GM18861 (cell line): Measurements from ENCODE around the gene CADM3.

ENCODE experiments used
- ATAC-seq: cut with Tn5 transposase; IDR thresholded peaks from one replicate; pipeline ENCODE4 v1.9.1; 2021; ENCODE audit not compliant: unreplicated experiment

The CADM3 gene

GRCh38 chr1:159171254-159171687 is at the start of gene CADM3:
Gene CADM3 (plus strand): TSS chr1:159171615. CDS start chr1:159171766, 151 bp downstream.
- ATAC-seq: no peak

GRCh38 chr1:159122005-159122621 is 49.3 kb upstream of the CADM3 start:
- peak; percentile 85 for ATAC-seq

GRCh38 chr1:159123587-159123986 is 47.8 kb upstream of the CADM3 start:
- ATAC-seq: no peak

GRCh38 chr1:159132271-159132881 is 39.0 kb upstream of the CADM3 start:
- ATAC-seq: no peak

- ATAC-seq: no peak
Measured at GRCh38 chr1:159140474-159140873, 30.9 kb upstream of the CADM3 start.

GRCh38 chr1:159141584-159142390 is 29.6 kb upstream of the CADM3 start:
- ATAC-seq: no peak

GRCh38 chr1:159142391-159142663 is 29.1 kb upstream of the CADM3 start:
- no peak for ATAC-seq

GRCh38 chr1:159142726-159143510 is 28.5 kb upstream of the CADM3 start:
- no peak for ATAC-seq

GRCh38 chr1:159144571-159144970 is 26.8 kb upstream of the CADM3 start:
- no peak for ATAC-seq

- no peak for ATAC-seq
Measured at GRCh38 chr1:159146980-159147379, 24.4 kb upstream of the CADM3 start.

- ATAC-seq: no peak
Measured at GRCh38 chr1:159152031-159152430, 19.4 kb upstream of the CADM3 start.

GRCh38 chr1:159161001-159161718 is 10.3 kb upstream of the CADM3 start:
- ATAC-seq: peak; percentile 86

- ATAC-seq: no peak
Measured at GRCh38 chr1:159161719-159162026, 9.7 kb upstream of the CADM3 start.

GRCh38 chr1:159162516-159163265 is 8.7 kb upstream of the CADM3 start:
- no peak for ATAC-seq

- no peak for ATAC-seq
Measured at GRCh38 chr1:159163614-159164228, 7.7 kb upstream of the CADM3 start.

- ATAC-seq: no peak
Measured at GRCh38 chr1:159168043-159168442, 3.4 kb upstream of the CADM3 start.

GRCh38 chr1:159170639-159171038 is 776 bp upstream of the CADM3 start:
- no peak for ATAC-seq

- no peak for ATAC-seq
Measured at GRCh38 chr1:159171688-159172501, 480 bp downstream of the CADM3 start.
